ENCODE results near the gene IL9. TPM values are rescaled to one million over a fixed set of nuclear protein-coding genes. Genes with fewer than 3 reads are reported as not detected.

IL9 gene
- not detected in 2 replicates for total RNA-seq (2014; rRNA removed; shearing (Covaris generic))

DNA sequence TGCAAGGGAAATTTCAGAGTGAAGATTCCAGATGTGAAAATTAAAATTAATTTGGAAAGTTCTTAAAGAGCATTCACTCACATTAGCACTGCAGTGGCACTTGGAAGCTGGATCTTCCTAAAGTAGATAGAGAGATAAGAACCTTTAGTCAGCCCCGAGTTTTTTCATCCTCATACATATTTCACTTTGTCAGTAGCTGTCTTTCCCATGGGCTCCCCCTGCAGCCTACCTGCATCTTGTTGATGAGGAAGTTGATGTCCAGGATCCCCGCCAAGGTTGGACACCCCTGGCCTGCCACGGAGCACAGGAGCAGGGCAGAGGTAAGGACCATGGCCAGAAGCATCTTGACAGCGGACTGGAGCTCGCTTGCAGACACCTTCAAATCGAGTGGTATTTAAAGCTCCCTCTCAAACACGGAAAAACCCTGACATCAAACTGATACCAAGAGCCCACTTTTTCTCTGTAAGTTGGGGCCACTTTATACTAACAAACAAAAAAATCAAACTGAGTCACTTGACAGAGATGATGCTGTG lies at the start of gene IL9:
Gene IL9, minus strand, starts transcription at position 368 of the 533 bp plus-strand sequence. Its CDS starts 25 bp downstream, at position 343.
- Histone ChIP-seq H3K4me1 (peaks cover 37% of the 10 kb centered on the region), H3K27me3 (no peaks in the 10 kb centered on the region), H3K27ac (no peak within 1 kb of the TSS), H3K36me3 (no peaks in the 10 kb centered on the region), H3K9me3 (replicated peaks) (no peaks in the 10 kb centered on the region), H3K4me3 (no peak within 1 kb of the TSS)
- no peak for DNase-seq

DNA sequence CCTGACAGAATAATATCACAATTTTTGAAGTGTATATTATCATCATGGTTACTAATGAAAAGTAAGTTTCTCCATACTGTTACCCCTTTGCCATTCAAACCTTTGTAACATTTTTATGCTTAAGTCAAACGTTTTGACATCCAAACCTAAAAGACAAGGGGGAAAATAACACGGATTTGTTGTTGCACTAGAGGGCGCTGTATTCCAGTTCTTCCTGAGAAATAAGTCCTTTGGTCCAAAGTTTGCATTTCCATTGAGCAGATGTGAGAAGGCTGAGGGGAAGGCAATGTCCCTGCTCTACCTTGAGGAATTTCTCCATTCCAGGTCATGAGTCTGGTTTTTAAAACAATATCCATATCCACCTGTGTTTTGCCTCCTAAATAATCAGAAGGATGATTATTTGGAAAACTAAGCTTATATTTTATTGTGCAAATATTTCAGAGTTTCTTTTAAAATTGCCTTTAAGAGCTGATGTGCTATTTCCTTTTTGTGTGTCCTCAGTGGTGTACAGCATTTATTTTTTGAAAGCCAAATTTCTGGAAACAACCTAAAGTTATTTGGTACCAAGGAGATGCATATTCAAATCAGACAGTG lies 49.4 kb upstream of the IL9 start:
- no peaks in the 10 kb centered on the region for H3K27me3 ChIP-seq
- no peaks in the 10 kb centered on the region for H3K36me3 ChIP-seq
- H3K9me3 ChIP-seq (replicated peaks) = no peaks in the 10 kb centered on the region
- no peak overlapping the region for H3K4me3 ChIP-seq
- peak overlapping the region; percentile 47; the same call in 1 of the 2 replicates for H3K27ac ChIP-seq
- peaks cover 23% of the 10 kb centered on the region for H3K4me1 ChIP-seq
- DNase-seq = peak; percentile 71 to 93

DNA sequence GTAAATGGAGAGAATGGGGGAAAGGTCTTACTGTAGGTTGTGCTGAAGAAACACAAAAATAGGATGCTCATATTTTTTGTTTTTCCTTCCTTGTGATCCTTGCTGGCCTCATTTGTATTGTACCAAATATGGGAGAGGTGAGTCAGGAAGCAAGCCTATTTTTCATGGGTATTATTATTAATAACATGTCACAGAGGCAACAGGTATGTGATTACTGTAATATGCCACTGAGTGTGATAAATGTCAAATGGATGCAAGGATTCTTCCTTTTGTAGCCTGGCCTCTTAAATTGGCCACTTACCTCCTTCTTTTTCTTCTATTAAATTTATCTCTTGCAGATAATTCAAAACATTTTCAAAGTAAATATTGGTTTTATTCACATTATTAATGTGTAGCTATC lies 48.9 kb upstream of the IL9 start:
- Histone ChIP-seq H3K27ac (no peak overlapping the region), H3K36me3 (no peaks in the 10 kb centered on the region), H3K9me3 (replicated peaks) (no peaks in the 10 kb centered on the region), H3K4me3 (no peak overlapping the region), H3K27me3 (no peaks in the 10 kb centered on the region), H3K4me1 (peaks cover 23% of the 10 kb centered on the region)
- DNase-seq = no peak

DNA sequence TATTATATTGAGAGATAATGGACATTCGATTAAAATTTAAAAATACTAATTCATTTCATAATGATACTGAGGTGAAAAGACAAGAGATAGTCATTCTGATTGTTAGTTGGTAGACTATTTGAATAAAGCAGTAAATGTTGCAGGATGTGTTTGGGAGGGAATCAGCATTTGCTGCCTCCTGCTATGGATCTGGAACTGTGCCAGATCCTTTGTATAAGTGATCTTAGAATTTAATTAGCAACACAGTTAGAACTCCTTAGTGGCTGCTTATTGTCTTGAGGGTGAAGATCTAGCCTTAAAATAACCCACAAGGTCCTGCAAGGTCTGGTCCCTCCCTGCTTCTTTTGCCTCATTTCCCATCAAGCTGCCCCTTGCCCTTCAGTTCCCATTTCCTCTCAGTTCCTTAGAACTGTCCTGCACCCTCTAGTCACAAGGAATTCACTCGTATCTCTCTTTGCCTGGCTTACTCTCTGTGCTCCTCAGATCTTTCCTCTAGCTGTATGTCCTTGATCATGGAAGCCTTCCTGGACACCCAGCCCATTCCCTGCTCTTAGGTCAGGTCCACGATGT lies 46.6 kb upstream of the IL9 start:
- Histone ChIP-seq H3K4me3 (no peak overlapping the region), H3K4me1 (peaks cover 23% of the 10 kb centered on the region), H3K36me3 (no peaks in the 10 kb centered on the region), H3K9me3 (replicated peaks) (no peaks in the 10 kb centered on the region), H3K27me3 (no peaks in the 10 kb centered on the region), H3K27ac (no peak overlapping the region)
- DNase-seq = no peak

DNA sequence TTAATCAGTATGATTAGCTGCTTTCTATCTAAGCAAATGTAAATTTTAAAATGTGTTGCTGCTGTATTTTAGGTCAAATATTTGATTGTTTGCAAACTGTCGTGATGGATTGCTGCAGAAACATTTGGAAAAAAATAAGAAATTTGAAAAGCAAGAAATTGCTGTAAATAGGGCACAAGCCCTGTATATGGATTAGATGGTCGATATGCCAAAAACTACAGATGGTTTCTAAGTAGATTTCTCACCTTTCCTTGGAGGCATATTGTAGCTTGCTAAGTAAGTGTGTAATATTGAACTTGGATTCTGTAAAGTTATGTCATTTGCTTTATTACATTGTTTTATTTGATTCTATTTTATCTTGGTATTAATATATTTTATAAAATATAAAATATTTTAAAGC lies 46.1 kb upstream of the IL9 start:
- Histone ChIP-seq H3K4me3 (no peak overlapping the region), H3K9me3 (replicated peaks) (no peaks in the 10 kb centered on the region), H3K4me1 (peaks cover 23% of the 10 kb centered on the region), H3K27me3 (no peaks in the 10 kb centered on the region), H3K36me3 (no peaks in the 10 kb centered on the region), H3K27ac (no peak overlapping the region)
- no peak for DNase-seq

DNA sequence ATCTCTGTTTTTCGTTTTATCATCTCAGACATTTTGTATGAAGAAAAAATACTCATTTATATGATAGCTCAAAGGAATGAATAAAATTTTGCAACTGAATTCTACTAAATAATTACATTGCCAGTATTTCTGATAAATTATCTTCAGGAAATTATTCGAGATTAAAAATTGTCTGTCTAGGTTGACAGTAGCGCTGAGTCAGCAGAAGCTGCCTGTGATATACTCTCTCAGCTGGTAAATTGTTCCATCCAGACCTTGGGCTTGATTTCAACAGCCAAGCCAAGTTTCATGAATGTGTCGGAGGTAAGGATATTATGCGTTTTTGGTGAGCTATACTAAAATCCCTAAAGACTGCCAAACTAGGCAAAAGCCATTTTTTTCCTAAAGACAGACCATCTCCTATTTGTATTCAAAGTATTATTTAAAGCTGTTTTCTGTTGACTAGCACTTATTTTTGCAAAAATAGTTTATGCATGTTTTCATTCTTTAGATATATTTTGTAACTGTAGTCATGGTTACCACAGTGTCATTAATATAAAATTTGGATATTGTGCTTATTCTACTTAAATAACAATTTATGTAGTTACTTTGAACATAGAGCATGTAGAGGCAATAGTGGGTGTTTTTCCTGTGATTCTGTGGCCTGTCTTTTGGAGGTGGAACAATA lies 41.7 kb upstream of the IL9 start:
- Histone ChIP-seq H3K4me1 (peaks cover 3% of the 10 kb centered on the region; the same call in 1 of the 2 replicates), H3K36me3 (no peaks in the 10 kb centered on the region), H3K4me3 (no peak overlapping the region), H3K27me3 (no peaks in the 10 kb centered on the region), H3K9me3 (replicated peaks) (no peaks in the 10 kb centered on the region), H3K27ac (no peak overlapping the region)
- DNase-seq = no peak

DNA sequence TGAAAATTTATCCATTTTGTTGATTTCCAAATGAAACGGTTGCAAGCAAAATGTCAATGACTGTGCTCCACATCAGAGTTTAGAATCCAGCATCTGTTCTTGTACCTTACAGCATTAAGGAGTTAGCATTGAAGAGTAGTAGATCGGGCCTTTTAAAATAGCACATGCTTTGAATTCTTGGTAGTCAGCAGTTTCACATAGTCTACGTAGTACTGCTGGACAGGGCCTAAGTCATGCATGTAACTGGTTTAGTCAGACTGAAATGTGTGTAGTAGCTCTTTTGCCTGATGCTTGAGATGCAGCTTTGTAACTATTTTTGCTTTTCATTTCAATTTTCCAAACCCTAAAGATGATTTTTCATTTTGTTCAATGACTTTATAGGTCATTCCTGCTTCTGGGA lies 39.3 kb upstream of the IL9 start:
- no peak overlapping the region for H3K4me3 ChIP-seq
- H3K27me3 ChIP-seq = no peaks in the 10 kb centered on the region
- H3K36me3 ChIP-seq = no peaks in the 10 kb centered on the region
- no peak overlapping the region for H3K27ac ChIP-seq
- H3K9me3 ChIP-seq (replicated peaks) = no peaks in the 10 kb centered on the region
- H3K4me1 ChIP-seq = peaks cover 3% of the 10 kb centered on the region; the same call in 1 of the 2 replicates
- DNase-seq = no peak

DNA sequence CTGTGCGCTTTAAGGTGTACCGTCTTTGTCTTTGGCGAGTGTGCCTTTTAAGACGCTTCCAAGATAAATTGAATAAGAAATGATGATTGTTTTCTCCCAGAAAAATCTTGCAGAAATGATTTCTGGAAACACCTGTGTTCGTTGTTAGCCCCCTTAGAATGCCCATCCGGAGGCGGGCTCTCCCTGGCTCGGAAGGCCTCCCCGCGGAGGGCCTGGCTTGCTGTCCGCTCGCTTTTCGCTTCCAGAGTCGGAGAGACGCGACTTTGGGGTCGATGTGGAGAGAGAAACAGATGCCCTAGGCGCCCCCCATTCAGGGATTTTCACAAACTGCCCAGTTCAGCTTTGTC lies 35.3 kb upstream of the IL9 start:
- Histone ChIP-seq H3K4me1 (peaks cover 3% of the 10 kb centered on the region; the same call in 1 of the 2 replicates), H3K27ac (no peak overlapping the region), H3K36me3 (no peaks in the 10 kb centered on the region), H3K4me3 (no peak overlapping the region), H3K9me3 (replicated peaks) (no peaks in the 10 kb centered on the region; the same call in 1 of the 2 replicates), H3K27me3 (no peaks in the 10 kb centered on the region)
- DNase-seq = no peak

DNA sequence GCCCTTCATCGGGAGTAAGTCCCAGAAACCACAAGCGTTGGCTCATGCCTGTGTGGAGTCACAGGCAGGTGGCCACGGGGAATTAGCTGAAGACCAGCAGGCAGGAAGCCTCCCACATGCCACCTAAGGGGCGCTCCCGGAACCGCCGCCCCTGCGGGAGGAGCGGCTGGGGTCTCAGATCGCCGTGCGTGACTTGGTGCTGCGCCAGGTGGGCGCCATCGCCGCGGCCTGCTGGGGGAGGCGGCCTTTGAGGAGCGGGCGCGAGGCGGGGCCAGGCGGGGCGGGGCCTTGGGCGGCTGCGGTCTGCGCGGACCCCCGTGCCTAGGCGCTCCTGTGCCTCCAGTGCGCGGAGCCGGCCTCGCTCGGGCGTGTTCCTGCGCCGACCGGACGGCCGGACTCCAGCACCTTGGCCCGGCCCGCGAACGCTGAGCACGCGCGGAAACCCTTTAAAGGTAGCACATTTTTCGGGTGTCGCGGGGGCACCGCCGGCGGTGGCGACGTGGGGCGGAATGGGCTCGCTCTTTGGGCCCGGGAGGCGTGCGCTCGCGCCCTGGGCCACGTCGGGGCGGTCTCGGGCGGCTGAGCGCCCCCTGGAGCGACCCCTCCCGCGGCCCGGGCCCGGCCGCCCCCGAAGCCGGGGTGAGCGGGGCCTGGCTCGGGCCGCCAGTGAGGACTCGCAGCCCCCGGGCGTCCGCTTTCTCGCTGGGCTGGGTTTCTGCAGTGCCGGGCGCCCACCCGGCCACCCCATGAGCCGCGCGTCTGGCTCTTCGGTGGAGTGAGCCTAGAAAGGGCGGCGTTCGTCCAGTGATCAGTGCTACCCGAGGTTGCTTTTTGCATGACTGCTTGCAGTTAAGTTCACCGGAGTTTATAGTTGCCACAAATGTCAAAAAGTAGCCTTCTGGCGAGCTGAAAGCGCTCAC lies 34.6 kb upstream of the IL9 start:
- no peak overlapping the region for H3K4me3 ChIP-seq
- no peaks in the 10 kb centered on the region for H3K27me3 ChIP-seq
- H3K27ac ChIP-seq = no peak overlapping the region

DNA sequence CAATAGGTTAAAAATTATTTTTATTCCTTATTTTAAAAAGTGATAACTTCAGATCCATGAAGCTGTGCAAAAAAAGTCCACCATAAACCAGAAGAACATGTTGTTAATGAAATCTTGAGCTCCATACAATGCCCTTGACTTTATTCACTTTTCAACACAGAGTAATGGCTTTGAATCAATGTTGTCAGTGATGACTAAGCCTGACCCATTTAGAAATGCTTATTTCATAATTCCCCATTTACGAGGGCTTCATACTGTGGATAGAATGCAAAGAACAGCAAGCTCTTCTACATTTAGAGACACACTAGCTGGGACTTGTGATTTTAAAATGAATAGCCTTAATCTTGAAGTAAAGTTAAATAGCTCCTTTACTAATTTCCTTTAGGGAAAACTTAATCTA lies 25.7 kb upstream of the IL9 start:
- Histone ChIP-seq H3K4me3 (no peak overlapping the region), H3K9me3 (replicated peaks) (no peaks in the 10 kb centered on the region), H3K4me1 (no peaks in the 10 kb centered on the region), H3K27ac (no peak overlapping the region), H3K27me3 (peaks cover 9% of the 10 kb centered on the region), H3K36me3 (no peaks in the 10 kb centered on the region)
- DNase-seq = no peak

More for the DNA sequence above, 34.6 kb upstream of the IL9 start:
- no peak for DNase-seq
- Histone ChIP-seq H3K9me3 (replicated peaks) (no peaks in the 10 kb centered on the region; the same call in 1 of the 2 replicates), H3K4me1 (peaks cover 3% of the 10 kb centered on the region; the same call in 1 of the 2 replicates), H3K36me3 (no peaks in the 10 kb centered on the region)

DNA sequence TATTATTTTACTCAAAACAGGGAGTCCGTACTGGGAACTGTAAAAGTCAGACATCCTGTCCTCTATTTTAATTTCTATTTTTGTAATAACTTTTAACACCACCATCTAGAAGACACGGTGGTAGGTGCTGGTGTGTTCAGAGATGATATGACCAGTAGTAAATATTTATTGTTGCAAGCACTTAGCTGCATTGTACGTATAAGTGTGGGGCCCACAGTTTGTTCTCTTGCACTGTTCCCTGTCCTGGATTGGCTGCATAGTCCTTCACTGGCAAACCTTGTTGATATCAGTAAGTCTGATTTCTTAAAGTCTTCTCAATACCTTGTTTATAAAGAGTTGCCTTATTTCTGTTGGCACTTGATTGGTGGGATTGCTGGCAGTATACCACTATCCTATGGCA lies 24.6 kb upstream of the IL9 start:
- no peaks in the 10 kb centered on the region for H3K9me3 ChIP-seq (replicated peaks)
- H3K27ac ChIP-seq = no peak overlapping the region
- no peak for DNase-seq
- H3K27me3 ChIP-seq = peaks cover 9% of the 10 kb centered on the region
- H3K36me3 ChIP-seq = no peaks in the 10 kb centered on the region
- no peak overlapping the region for H3K4me3 ChIP-seq
- H3K4me1 ChIP-seq = no peaks in the 10 kb centered on the region

DNA sequence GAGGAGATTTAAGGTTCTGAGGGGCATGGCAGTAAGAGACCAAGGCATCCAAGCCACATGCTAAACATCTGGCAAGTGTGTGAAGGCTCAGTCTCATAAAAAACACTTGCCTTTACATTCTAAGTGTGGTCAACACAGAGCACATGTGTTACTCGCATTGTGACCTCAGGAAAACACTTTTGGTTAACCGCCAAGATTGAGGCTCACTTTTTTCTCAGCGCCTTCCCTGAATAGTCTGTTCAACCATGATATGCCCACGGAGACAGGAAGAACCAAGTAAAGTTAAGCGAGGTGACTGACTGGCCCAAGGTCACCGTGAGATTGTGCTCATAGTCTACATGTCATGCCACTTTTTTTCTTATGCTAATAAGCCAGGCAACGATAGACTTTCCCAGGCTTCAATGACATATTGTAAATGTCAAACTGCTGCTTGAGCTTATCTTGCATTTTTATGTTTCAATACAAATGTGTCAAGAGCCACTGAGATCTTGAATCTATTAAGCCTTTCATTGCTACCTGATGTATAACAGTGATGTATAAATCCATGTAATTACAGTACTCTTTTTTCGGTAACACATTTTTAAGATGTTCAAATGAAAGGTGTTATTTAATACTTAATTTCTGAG lies 21.1 kb upstream of the IL9 start:
- Histone ChIP-seq H3K36me3 (no peaks in the 10 kb centered on the region), H3K4me3 (no peak overlapping the region), H3K4me1 (no peaks in the 10 kb centered on the region), H3K27me3 (peaks cover 11% of the 10 kb centered on the region), H3K9me3 (replicated peaks) (no peaks in the 10 kb centered on the region), H3K27ac (no peak overlapping the region)
- DNase-seq = peak in 1 of 2 experiments; percentile 13

DNA sequence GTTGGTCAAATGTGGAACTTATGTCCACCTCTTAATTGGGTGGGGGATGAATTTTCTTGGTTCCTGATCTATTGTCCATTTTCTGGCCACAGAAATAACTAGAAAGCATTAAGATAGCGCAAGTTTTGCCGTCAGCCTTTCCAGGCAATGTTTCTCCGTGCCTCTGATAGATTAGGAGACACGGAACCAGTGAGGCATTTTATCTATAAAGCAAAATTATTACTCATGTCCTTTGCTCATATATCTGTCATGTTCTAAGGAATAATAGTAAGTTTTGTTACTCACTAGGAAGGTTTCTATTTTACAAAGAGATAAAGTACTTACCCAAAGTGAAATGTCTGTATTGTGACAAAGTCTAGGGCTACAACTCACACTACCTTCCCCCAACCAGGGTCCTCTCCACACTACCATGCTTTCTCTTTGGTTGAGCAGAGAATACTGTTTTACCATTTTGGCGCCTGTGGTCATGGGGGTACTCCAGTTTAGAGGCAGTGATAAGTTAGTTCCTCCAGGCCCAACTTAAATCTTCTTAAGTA lies 19.9 kb upstream of the IL9 start:
- Histone ChIP-seq H3K4me3 (no peak overlapping the region), H3K4me1 (no peaks in the 10 kb centered on the region), H3K27ac (no peak overlapping the region), H3K36me3 (no peaks in the 10 kb centered on the region), H3K27me3 (peaks cover 11% of the 10 kb centered on the region), H3K9me3 (replicated peaks) (no peaks in the 10 kb centered on the region)
- no peak for DNase-seq

All from SJCRH30 (cell line).